ENCODE data around the gene ABCF3. TPM values are rescaled to one million over a fixed set of nuclear protein-coding genes. Genes with fewer than 3 reads are reported as not detected.

ABCF3 gene
- total and polyA plus RNA-seq, 2 of the 13 experiments (the other 11 are each of a cell fraction or from before 2014, with no cell fraction given) = 38.8 to 46.5 TPM

DNA sequence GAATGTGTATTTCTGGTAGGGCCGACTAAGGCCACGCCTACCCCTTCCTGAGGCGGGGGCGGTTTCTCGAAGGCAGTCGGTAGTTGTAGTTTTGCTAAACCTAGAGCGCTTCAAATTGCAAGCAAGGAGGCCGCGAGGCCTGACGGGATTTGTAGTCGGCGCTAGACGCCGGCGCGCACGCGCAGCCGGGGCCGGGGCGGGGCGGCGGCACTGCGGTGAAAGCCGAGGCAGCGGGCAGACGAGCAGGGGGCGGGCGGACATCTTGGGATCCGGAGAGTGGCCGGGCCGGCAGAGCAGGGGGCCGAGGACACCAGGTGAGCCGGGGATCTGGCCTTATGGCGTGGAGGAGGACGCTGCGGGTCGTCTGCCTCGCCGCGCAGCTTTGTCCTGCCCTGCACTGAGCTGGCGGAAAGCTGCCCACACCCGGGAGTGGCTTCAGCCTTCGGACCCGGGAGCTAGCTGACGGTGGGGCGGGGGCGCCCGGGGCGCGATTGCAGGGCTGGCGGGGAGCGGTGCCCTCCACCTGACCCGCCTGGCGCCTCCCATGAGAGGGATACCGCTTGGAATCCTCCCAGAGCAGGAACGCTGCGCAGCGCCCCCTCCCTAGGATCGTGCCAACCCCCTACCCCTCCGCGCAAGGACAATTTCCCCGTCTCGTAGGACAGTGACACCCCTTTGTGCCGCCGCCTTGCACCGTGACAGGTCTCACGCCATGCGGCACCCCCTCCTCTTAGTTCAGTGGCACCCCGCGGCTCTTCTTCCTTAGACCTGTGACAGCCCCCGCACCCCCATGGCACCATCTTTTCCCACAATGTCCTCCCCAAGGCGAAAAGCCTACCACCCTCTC lies 11.1 kb upstream of the ABCF3 start, which contains the start of gene AP2M1 (continued):
- TF ChIP-seq, protein P1, sequence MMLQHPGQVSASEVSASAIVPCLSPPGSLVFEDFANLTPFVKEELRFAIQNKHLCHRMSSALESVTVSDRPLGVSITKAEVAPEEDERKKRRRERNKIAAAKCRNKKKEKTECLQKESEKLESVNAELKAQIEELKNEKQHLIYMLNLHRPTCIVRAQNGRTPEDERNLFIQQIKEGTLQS (CRISPR knock-in tag; IDR thresholded peaks at IDR 0.05) = no peak
- TF ChIP-seq IRX3 (CRISPR knock-in tag; IDR thresholded peaks at IDR 0.05; ENCODE audit: borderline replicate concordance, low read depth) (no peak), ZNF761 (CRISPR knock-in tag; conservative IDR thresholded peaks at IDR 0.05) (no peak), NFE2L2 (IDR thresholded peaks at IDR 0.05; ENCODE audit: low read length) (no peak), ATF7 (IDR thresholded peaks at IDR 0.05) (no peak), ATF7 (CRISPR knock-in tag; IDR thresholded peaks at IDR 0.05) (no peak), XRCC5 (optimal IDR thresholded peaks at IDR 0.05; ENCODE audit: low read length) (no peak), ZNF484 (CRISPR knock-in tag; IDR thresholded peaks at IDR 0.05; ENCODE audit: borderline replicate concordance, low read depth) (no peak), FOSL2 (CRISPR knock-in tag; IDR thresholded peaks at IDR 0.05) (peak; percentile 10; the same call in 1 of the 2 replicates), ZNF460 (CRISPR knock-in tag; IDR thresholded peaks at IDR 0.05; ENCODE audit: borderline replicate concordance) (no peak), THAP8 (CRISPR knock-in tag; IDR thresholded peaks at IDR 0.05; ENCODE audit: borderline replicate concordance) (0 out of 2 replicates have a peak, but pooled peaks have one; percentile 23), ZBTB7B (CRISPR knock-in tag; IDR thresholded peaks at IDR 0.05) (no peak), ZNF850 (CRISPR knock-in tag; conservative IDR thresholded peaks at IDR 0.05) (no peak), ZBTB46 (CRISPR knock-in tag; IDR thresholded peaks at IDR 0.05; ENCODE audit: borderline replicate concordance) (0 out of 2 replicates have a peak, but pooled peaks have one; percentile 58), ARNT2 (CRISPR knock-in tag; IDR thresholded peaks at IDR 0.05; ENCODE audit: low read depth) (no peak), ZMAT5 (CRISPR knock-in tag; IDR thresholded peaks at IDR 0.05; ENCODE audit: borderline replicate concordance, low read depth) (no peak), CREB1 (IDR thresholded peaks at IDR 0.05) (no peak), CREB1 (CRISPR knock-in tag; IDR thresholded peaks at IDR 0.05) (peak; percentile 78; the same call in 1 of the 2 replicates), KLF13 (CRISPR knock-in tag; IDR thresholded peaks at IDR 0.05) (no peak), JARID2 (CRISPR knock-in tag; IDR thresholded peaks at IDR 0.05; ENCODE audit: insufficient replicate concordance) (no peak), ZNF234 (CRISPR knock-in tag; conservative IDR thresholded peaks at IDR 0.05) (no peak; the same call in 1 of the 2 replicates), ZFY (CRISPR knock-in tag; IDR thresholded peaks at IDR 0.05) (peak; percentile 67), XBP1 (CRISPR knock-in tag; IDR thresholded peaks at IDR 0.05) (no peak), ZNF879 (CRISPR knock-in tag; IDR thresholded peaks at IDR 0.05) (no peak), ZNF572 (CRISPR knock-in tag; IDR thresholded peaks at IDR 0.05) (no peak), ZSCAN30 (CRISPR knock-in tag; IDR thresholded peaks at IDR 0.05) (no peak), HCFC1 (IDR thresholded peaks at IDR 0.05; ENCODE audit: low read depth, low read length) (peak; percentile 92)
- TF ChIP-seq, protein P2, sequence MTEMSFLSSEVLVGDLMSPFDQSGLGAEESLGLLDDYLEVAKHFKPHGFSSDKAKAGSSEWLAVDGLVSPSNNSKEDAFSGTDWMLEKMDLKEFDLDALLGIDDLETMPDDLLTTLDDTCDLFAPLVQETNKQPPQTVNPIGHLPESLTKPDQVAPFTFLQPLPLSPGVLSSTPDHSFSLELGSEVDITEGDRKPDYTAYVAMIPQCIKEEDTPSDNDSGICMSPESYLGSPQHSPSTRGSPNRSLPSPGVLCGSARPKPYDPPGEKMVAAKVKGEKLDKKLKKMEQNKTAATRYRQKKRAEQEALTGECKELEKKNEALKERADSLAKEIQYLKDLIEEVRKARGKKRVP (CRISPR knock-in tag; IDR thresholded peaks at IDR 0.05) = peak in 1 of 2 experiments; percentile 63; a peak in 2 of 4 replicates

Data from HepG2 (cell line).